Neural progenitor cell (in vitro differentiated cells): ENCODE measurements around the gene PTPRN2.

Source experiments
- CTCF ChIP-seq: fragments of 200-600 bp; sonication (generic); IDR thresholded peaks from 2 replicates; pipeline ENCODE4 v1.5.1; 2017; ENCODE audit warnings: antibody characterized with exemption, mild to moderate bottlenecking
- EZH2 ChIP-seq: fragments of 200-600 bp; sonication (generic); IDR thresholded peaks from 2 replicates; pipeline ENCODE4 v1.6.1; 2017; ENCODE audit warnings: antibody characterized with exemption, mild to moderate bottlenecking, moderate library complexity
- EZH2phosphoT487 ChIP-seq: fragments of 200-600 bp; sonication (generic); IDR thresholded peaks from 2 replicates; pipeline ENCODE4 v1.6.1; 2017; ENCODE audit warnings: antibody characterized with exemption

GRCh38 chr7:158272091-158272490 is 315.5 kb downstream of the PTPRN2 start:
- TF ChIP-seq CTCF, result no peak
- TF ChIP-seq EZH2phosphoT487, result no peak
- no peak for TF ChIP-seq EZH2
